Gastroesophageal sphincter (tissue), 4 donors: ENCODE data around the gene OR52N2. TPM values are rescaled to one million over a fixed set of nuclear protein-coding genes. Genes with fewer than 3 reads are reported as not detected.

Experiments
- ATAC-seq: fragments of 150-250 bp; one replicate; pipeline ENCODE4 v1.9.1; 2016; ENCODE audit warnings: mild to moderate bottlenecking, moderate library complexity
- H3K27ac ChIP-seq, 4 donors: fragments of 200-600 bp; sonication (generic) in 3 of 4; 1 replicate in 3 of 4; 2 replicates in 1 of 4; pipeline ENCODE4 v1.5.1; 2016 to 2019
- H3K27me3 ChIP-seq: fragments of 200-600 bp; sonication (generic); one replicate; pipeline ENCODE4 v1.5.1; 2019
- H3K36me3 ChIP-seq, 2 donors: fragments of 200-600 bp; sonication (generic); one replicate each; pipeline ENCODE4 v1.5.1; 2019; ENCODE audit warnings: control low read depth in 1 of 2
- H3K4me1 ChIP-seq, 3 donors: fragments of 200-600 bp; sonication (generic); 1 replicate in 2 of 3; 2 replicates in 1 of 3; pipeline ENCODE4 v1.5.1; 2016 to 2019; ENCODE audit warnings: control low read depth in 2 of 3
- H3K4me3 ChIP-seq, 2 donors: fragments of 200-600 bp; sonication (generic); one replicate each; pipeline ENCODE4 v1.5.1; 2019; ENCODE audit warnings: mild to moderate bottlenecking in 1 of 2, moderate library complexity in 1 of 2
- H3K9me3 ChIP-seq, 3 donors: fragments of 200-600 bp; sonication (generic); one replicate each; pipeline ENCODE4 v1.5.1; 2017 to 2019; ENCODE audit warnings: control low read depth in 2 of 3
- CTCF ChIP-seq, 4 experiments: fragments of 200-600 bp in 2 of 4; fragments of 450-650 bp in 2 of 4; sonication (generic) in 1 of 4; IDR thresholded peaks; one replicate each; pipeline ENCODE4 v1.5.1; 2017 to 2019; ENCODE audit warnings: antibody characterized with exemption in 4 of 4, mild to moderate bottlenecking in 2 of 4, moderate library complexity in 2 of 4
- EP300 ChIP-seq: sonication (generic); formaldehyde crosslinking; IDR thresholded peaks from one replicate; pipeline ENCODE4 v1.6.1; 2017; ENCODE audit warnings: antibody characterized with exemption, mild to moderate bottlenecking
- POLR2A ChIP-seq, 2 donors: fragments of 450-650 bp; IDR thresholded peaks; one replicate each; pipeline ENCODE4 v1.6.1; 2017; ENCODE audit warnings: antibody characterized with exemption in 2 of 2, mild to moderate bottlenecking in 2 of 2, moderate library complexity in 1 of 2
- POLR2AphosphoS5 ChIP-seq: sonication (generic); formaldehyde crosslinking; IDR thresholded peaks from one replicate; pipeline ENCODE4 v1.6.1; 2017; ENCODE audit warnings: antibody characterized with exemption
- WGBS, 2 donors: methylation state at CpG; one replicate each; pipeline ENCODE4 v1.1.5; 2018; ENCODE audit warnings: low coverage in 1 of 2; 5-methylcytosine and 5-hydroxymethylcytosine counted together
- total RNA-seq, 4 donors: library from RNA; depleted of rRNA; stranded (reverse); fragments of >200 nt; gene quantifications; one replicate each; pipeline ENCODE4 v1.1.0, GENCODE V29; 2016

Gene OR52N2
- total RNA-seq, 4 donors from 2014 or later = not detected

GRCh38 chr11:5815534-5815933 lies 6.8 kb downstream of the OR52N2 start:
- ATAC-seq = no peak
- TF ChIP-seq POLR2A (IDR thresholded peaks at IDR 0.05) = no peak
- no peak for TF ChIP-seq POLR2AphosphoS5
- no peak for TF ChIP-seq EP300
- TF ChIP-seq CTCF (IDR thresholded peaks at IDR 0.05) = no peak
- H3K9me3 ChIP-seq = no peaks in the 10 kb centered on the region
- H3K4me1 ChIP-seq = peaks cover 0 to 7% (median 0%) of the 10 kb centered on the region in 3 donors
- WGBS, 2 donors = 39 to 53% methylated on average over 4 of the region's 4 CpGs
- no peak overlapping the region for H3K4me3 ChIP-seq
- H3K27ac ChIP-seq = no peak overlapping the region
- H3K36me3 ChIP-seq = no peaks in the 10 kb centered on the region
- H3K27me3 ChIP-seq = no peaks in the 10 kb centered on the region

- H3K27me3 ChIP-seq = no peaks in the 10 kb centered on the region
- no peaks in the 10 kb centered on the region for H3K36me3 ChIP-seq
- H3K27ac ChIP-seq = no peak overlapping the region
- no peaks in the 10 kb centered on the region for H3K9me3 ChIP-seq
- H3K4me1 ChIP-seq = peaks cover 0 to 7% (median 0%) of the 10 kb centered on the region in 3 donors
- H3K4me3 ChIP-seq = no peak overlapping the region
- TF ChIP-seq CTCF (IDR thresholded peaks at IDR 0.05) = no peak
- TF ChIP-seq EP300 = no peak
- no peak for TF ChIP-seq POLR2AphosphoS5
- no peak for TF ChIP-seq POLR2A (IDR thresholded peaks at IDR 0.05)
- no peak for ATAC-seq
- WGBS, 2 donors = 7 to 40% methylated on average over 1 of the region's 1 CpG
These were observed 9.6 kb downstream of the OR52N2 start for GRCh38 chr11:5818245-5818886.

GRCh38 chr11:5831196-5831829 lies 22.6 kb downstream of the OR52N2 start:
- no peak for TF ChIP-seq POLR2AphosphoS5

GRCh38 chr11:5833446-5833845 lies 24.7 kb downstream of the OR52N2 start:
- no peaks in the 10 kb centered on the region for H3K36me3 ChIP-seq
- H3K9me3 ChIP-seq = peaks cover 0 to 11% (median 0%) of the 10 kb centered on the region in 3 donors
- WGBS, 2 donors = 35 to 46% methylated on average over 2 of the region's 2 CpGs
- TF ChIP-seq CTCF (IDR thresholded peaks at IDR 0.05) (no peak), POLR2A (IDR thresholded peaks at IDR 0.05) (no peak), POLR2AphosphoS5 (no peak), EP300 (no peak)
- no peak for ATAC-seq
- no peaks in the 10 kb centered on the region for H3K4me1 ChIP-seq
- no peak overlapping the region for H3K27ac ChIP-seq
- H3K4me3 ChIP-seq = no peak overlapping the region
- no peaks in the 10 kb centered on the region for H3K27me3 ChIP-seq

More at GRCh38 chr11:5831196-5831829, 22.6 kb downstream of the OR52N2 start:
- Histone ChIP-seq H3K36me3 (no peaks in the 10 kb centered on the region), H3K9me3 (peaks cover 0 to 6% (median 0%) of the 10 kb centered on the region in 3 donors), H3K27ac (no peak overlapping the region), H3K4me1 (no peaks in the 10 kb centered on the region), H3K4me3 (no peak overlapping the region), H3K27me3 (peaks cover 5% of the 10 kb centered on the region)
- no peak for ATAC-seq
- WGBS, 2 donors = 80 to 100% methylated on average over 2 of the region's 6 CpGs

GRCh38 chr11:5837695-5838094 lies 29.0 kb downstream of the OR52N2 start:
- WGBS, 2 donors = 80 to 89% methylated on average over 2 of the region's 2 CpGs

More at GRCh38 chr11:5837695-5838094, 29.0 kb downstream of the OR52N2 start:
- ATAC-seq = no peak
- TF ChIP-seq CTCF (IDR thresholded peaks at IDR 0.05) (no peak), POLR2AphosphoS5 (no peak), EP300 (no peak), POLR2A (IDR thresholded peaks at IDR 0.05) (no peak)
- Histone ChIP-seq H3K4me1 (no peaks in the 10 kb centered on the region), H3K9me3 (peaks cover 0 to 11% (median 0%) of the 10 kb centered on the region in 3 donors), H3K27ac (no peak overlapping the region), H3K4me3 (no peak overlapping the region), H3K36me3 (no peaks in the 10 kb centered on the region), H3K27me3 (no peaks in the 10 kb centered on the region)
